ENCODE measurements around the gene EFR3B.

- TF ChIP-seq ZNF155 (tag by site-specific recombination; IDR thresholded peaks at IDR 0.05) (no peak), ZNF670 (tag by site-specific recombination; IDR thresholded peaks at IDR 0.05; ENCODE audit: low read depth) (no peak), CTCF (tag by site-specific recombination; IDR thresholded peaks at IDR 0.05) (no peak), KLF17 (tag by site-specific recombination; IDR thresholded peaks at IDR 0.05) (no peak), OSR2 (tag by site-specific recombination; IDR thresholded peaks at IDR 0.05) (no peak), SCRT2 (tag by site-specific recombination; IDR thresholded peaks at IDR 0.05) (no peak), SP2 (tag by site-specific recombination; IDR thresholded peaks at IDR 0.05) (no peak), SP7 (tag by site-specific recombination; IDR thresholded peaks at IDR 0.05) (no peak), PATZ1 (tag by site-specific recombination; IDR thresholded peaks at IDR 0.05) (no peak), ZBTB8A (tag by site-specific recombination; IDR thresholded peaks at IDR 0.05) (no peak), ZBTB1 (tag by site-specific recombination; IDR thresholded peaks at IDR 0.05) (no peak)
- TF ChIP-seq, protein P1, sequence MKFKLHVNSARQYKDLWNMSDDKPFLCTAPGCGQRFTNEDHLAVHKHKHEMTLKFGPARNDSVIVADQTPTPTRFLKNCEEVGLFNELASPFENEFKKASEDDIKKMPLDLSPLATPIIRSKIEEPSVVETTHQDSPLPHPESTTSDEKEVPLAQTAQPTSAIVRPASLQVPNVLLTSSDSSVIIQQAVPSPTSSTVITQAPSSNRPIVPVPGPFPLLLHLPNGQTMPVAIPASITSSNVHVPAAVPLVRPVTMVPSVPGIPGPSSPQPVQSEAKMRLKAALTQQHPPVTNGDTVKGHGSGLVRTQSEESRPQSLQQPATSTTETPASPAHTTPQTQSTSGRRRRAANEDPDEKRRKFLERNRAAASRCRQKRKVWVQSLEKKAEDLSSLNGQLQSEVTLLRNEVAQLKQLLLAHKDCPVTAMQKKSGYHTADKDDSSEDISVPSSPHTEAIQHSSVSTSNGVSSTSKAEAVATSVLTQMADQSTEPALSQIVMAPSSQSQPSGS (tag by site-specific recombination; IDR thresholded peaks at IDR 0.05; ENCODE audit: low read depth), result no peak
- TF ChIP-seq, protein P2, sequence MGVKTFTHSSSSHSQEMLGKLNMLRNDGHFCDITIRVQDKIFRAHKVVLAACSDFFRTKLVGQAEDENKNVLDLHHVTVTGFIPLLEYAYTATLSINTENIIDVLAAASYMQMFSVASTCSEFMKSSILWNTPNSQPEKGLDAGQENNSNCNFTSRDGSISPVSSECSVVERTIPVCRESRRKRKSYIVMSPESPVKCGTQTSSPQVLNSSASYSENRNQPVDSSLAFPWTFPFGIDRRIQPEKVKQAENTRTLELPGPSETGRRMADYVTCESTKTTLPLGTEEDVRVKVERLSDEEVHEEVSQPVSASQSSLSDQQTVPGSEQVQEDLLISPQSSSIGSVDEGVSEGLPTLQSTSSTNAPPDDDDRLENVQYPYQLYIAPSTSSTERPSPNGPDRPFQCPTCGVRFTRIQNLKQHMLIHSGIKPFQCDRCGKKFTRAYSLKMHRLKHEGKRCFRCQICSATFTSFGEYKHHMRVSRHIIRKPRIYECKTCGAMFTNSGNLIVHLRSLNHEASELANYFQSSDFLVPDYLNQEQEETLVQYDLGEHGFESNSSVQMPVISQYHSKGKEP (tag by site-specific recombination; IDR thresholded peaks at IDR 0.05), result no peak
- TF ChIP-seq, protein P3, sequence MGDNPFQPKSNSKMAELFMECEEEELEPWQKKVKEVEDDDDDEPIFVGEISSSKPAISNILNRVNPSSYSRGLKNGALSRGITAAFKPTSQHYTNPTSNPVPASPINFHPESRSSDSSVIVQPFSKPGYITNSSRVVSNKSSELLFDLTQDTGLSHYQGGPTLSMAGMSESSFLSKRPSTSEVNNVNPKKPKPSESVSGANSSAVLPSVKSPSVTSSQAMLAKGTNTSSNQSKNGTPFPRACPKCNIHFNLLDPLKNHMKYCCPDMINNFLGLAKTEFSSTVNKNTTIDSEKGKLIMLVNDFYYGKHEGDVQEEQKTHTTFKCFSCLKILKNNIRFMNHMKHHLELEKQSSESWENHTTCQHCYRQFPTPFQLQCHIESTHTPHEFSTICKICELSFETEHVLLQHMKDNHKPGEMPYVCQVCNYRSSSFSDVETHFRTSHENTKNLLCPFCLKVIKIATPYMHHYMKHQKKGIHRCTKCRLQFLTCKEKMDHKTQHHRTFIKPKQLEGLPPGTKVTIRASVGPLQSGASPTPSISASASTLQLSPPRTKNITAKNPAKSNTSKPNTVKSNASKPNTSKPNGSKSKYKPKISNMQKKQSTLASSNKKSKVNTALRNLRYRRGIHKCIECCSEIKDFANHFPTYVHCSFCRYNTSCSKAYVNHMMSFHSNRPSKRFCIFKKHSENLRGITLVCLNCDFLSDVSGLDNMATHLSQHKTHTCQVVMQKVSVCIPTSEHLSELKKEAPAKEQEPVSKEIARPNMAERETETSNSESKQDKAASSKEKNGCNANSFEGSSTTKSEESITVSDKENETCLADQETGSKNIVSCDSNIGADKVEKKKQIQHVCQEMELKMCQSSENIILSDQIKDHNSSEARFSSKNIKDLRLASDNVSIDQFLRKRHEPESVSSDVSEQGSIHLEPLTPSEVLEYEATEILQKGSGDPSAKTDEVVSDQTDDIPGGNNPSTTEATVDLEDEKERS (tag by site-specific recombination; IDR thresholded peaks at IDR 0.05), result no peak
Measured at GRCh38 chr2:25176541-25177181, 134.8 kb downstream of the EFR3B start.
